ENCODE data around the gene KCNMB1. TPM values are rescaled to one million over a fixed set of nuclear protein-coding genes. Genes with fewer than 3 reads are reported as not detected.

The KCNMB1 gene
- total and polyA plus RNA-seq, 2 donors (not counting 3 experiments of a cell fraction or from before 2014, with no cell fraction given): 0.15 to 0.29 TPM

GRCh38 chr5:170431571-170431970 lies 42.4 kb upstream of the KCNMB1 start:
- FAIRE-seq (no peak), DNase-seq (ENCODE audit: low read depth, low spot score) (no peak)
- Histone ChIP-seq H3K4me3 (replicated peaks in 1 of 3; ENCODE audit: insufficient read depth in 1 of 3, low read depth in 1 of 3, low read length in 3 of 3) (no peak overlapping the region), H3K9me1 (replicated peaks; ENCODE audit: control insufficient read depth, extremely low read depth, insufficient read depth, low read length) (no peaks in the 10 kb centered on the region), H4K20me1 (replicated peaks; ENCODE audit: control insufficient read depth, extremely low read depth, insufficient read depth, low read length) (no peaks in the 10 kb centered on the region), H3K36me3 (ENCODE audit: control insufficient read depth in 2 of 2, extremely low read depth in 1 of 2, insufficient read depth in 2 of 2, low read length in 2 of 2) (no peaks in the 10 kb centered on the region), H3K4me2 (ENCODE audit: insufficient read depth, low read length) (no peak overlapping the region), H3K79me2 (ENCODE audit: control insufficient read depth, insufficient read depth, low read length) (no peaks in the 10 kb centered on the region), H3K4me1 (ENCODE audit: control insufficient read depth, extremely low read depth, insufficient read depth, low read length) (no peaks in the 10 kb centered on the region), H3K27me3 (ENCODE audit: control insufficient read depth in 2 of 2, insufficient read depth in 2 of 2, low read length in 2 of 2) (peaks cover 6 to 8% of the 10 kb centered on the region in 2 experiments), H3K9ac (replicated peaks; ENCODE audit: extremely low read depth, insufficient read depth, low read length) (no peak overlapping the region), H2AFZ (ENCODE audit: low read depth, low read length) (no peak overlapping the region), H3K27ac (ENCODE audit: insufficient read depth, low read depth, low read length) (no peak overlapping the region), H3K9me3 (replicated peaks; ENCODE audit: control insufficient read depth, insufficient read depth, low read length) (no peaks in the 10 kb centered on the region)
- TF ChIP-seq POLR2AphosphoS5 (IDR thresholded peaks at IDR 0.05; ENCODE audit: insufficient read depth, low read depth, low read length) (no peak), FOS (IDR thresholded peaks at IDR 0.05; ENCODE audit: borderline replicate concordance, insufficient read depth, low read length) (no peak), CTCF (IDR thresholded peaks at IDR 0.05; ENCODE audit: extremely low read depth in 1 of 2, insufficient read depth in 1 of 2, low read depth in 1 of 2, low read length in 2 of 2) (no peak), POLR2A (IDR thresholded peaks at IDR 0.05; ENCODE audit: low read depth, low read length) (no peak), GATA2 (IDR thresholded peaks at IDR 0.05; ENCODE audit: insufficient read depth, insufficient read length, low read depth, low read length) (no peak), MYC (IDR thresholded peaks at IDR 0.05; ENCODE audit: low read depth, low read length) (no peak), EZH2 (IDR thresholded peaks at IDR 0.05; ENCODE audit: borderline replicate concordance, low read depth, low read length, severe bottlenecking) (no peak), JUN (IDR thresholded peaks at IDR 0.05; ENCODE audit: borderline replicate concordance, insufficient read depth, insufficient read length, low read depth) (no peak), MAX (IDR thresholded peaks at IDR 0.05; ENCODE audit: insufficient read depth, insufficient read length) (no peak)
- dilution Hi-C loops (cut with MboI; ENCODE audit: extremely low pct_ligation_motif_present, low sequenced_read_pairs): no loop called here
- POLR2A ChIA-PET: no interaction called here
- no TSS peak for BruUV-seq (replicated peaks)
- intact Hi-C loops (cut with micrococcal nuclease): no loop called here
- CTCF ChIA-PET: interaction anchor here (0.7 to 6.5 kb wide), 7 partner anchors 12 to 207 kb away, joined by 3 to 288 read pairs (median 4); no protein-coding TSS in a partner anchor

Measured in endothelial cell of umbilical vein (primary cell).